ENCODE data around the gene RYR3. TPM values are rescaled to one million over a fixed set of nuclear protein-coding genes. Genes with fewer than 3 reads are reported as not detected.

The RYR3 gene
- total and polyA plus RNA-seq, 2 donors (not counting 1 experiment from before 2014, with no cell fraction given), result 0.17 TPM; not detected in 1

GRCh38 chr15:33492434-33493052 is 181.8 kb downstream of the RYR3 start:
- DNase-seq (ENCODE audit: low read depth in 2 of 2), result no peak
- no peaks in the 10 kb centered on the region for H3K36me3 ChIP-seq (ENCODE audit: control insufficient read depth, insufficient read depth, low read length)

GRCh38 chr15:33494306-33494705 is 183.5 kb downstream of the RYR3 start:
- no peaks in the 10 kb centered on the region for H3K79me2 ChIP-seq (ENCODE audit: control insufficient read depth, insufficient read depth, low read length)
- no peak overlapping the region for H2AFZ ChIP-seq (ENCODE audit: low read length)
- H4K20me1 ChIP-seq (ENCODE audit: control insufficient read depth, extremely low read depth, insufficient read depth, low read length), result no peaks in the 10 kb centered on the region
- no peaks in the 10 kb centered on the region for H3K27me3 ChIP-seq (ENCODE audit: control insufficient read depth, insufficient read depth, low read length)
- no peaks in the 10 kb centered on the region for H3K4me1 ChIP-seq (ENCODE audit: control insufficient read depth, extremely low read depth, insufficient read depth, low read length)
- no peak overlapping the region for H3K4me2 ChIP-seq (ENCODE audit: extremely low read depth, insufficient read depth, low read length)
- TF ChIP-seq CTCF (conservative IDR thresholded peaks at IDR 0.05 in 1 of 2, IDR thresholded peaks at IDR 0.05 in 1 of 2; ENCODE audit: low read depth in 1 of 2, low read length in 2 of 2) (no peak), EZH2 (IDR thresholded peaks at IDR 0.05; ENCODE audit: low read length, missing control alignments) (no peak)
- H3K4me3 ChIP-seq (replicated peaks in 1 of 4; ENCODE audit: control extremely low read depth in 1 of 4, insufficient read depth in 1 of 4, low read depth in 3 of 4, low read length in 4 of 4), result no peak overlapping the region
- DNase-seq (ENCODE audit: low read depth in 2 of 2), result no peak
- H3K27ac ChIP-seq (ENCODE audit: insufficient read depth, low read length), result no peak overlapping the region
- H3K9me3 ChIP-seq (ENCODE audit: control insufficient read depth, insufficient read depth, low read depth, low read length), result no peaks in the 10 kb centered on the region
- H3K9ac ChIP-seq (ENCODE audit: insufficient read depth, low read length), result no peak overlapping the region
- H3K36me3 ChIP-seq (ENCODE audit: control insufficient read depth, insufficient read depth, low read length), result no peaks in the 10 kb centered on the region

More at GRCh38 chr15:33492434-33493052, 181.8 kb downstream of the RYR3 start:
- no peaks in the 10 kb centered on the region for H3K9me3 ChIP-seq (ENCODE audit: control insufficient read depth, insufficient read depth, low read depth, low read length)
- no peak overlapping the region for H3K4me2 ChIP-seq (ENCODE audit: extremely low read depth, insufficient read depth, low read length)
- no peak overlapping the region for H2AFZ ChIP-seq (ENCODE audit: low read length)
- no peaks in the 10 kb centered on the region for H3K79me2 ChIP-seq (ENCODE audit: control insufficient read depth, insufficient read depth, low read length)
- H3K9ac ChIP-seq (ENCODE audit: insufficient read depth, low read length), result no peak overlapping the region
- H3K27ac ChIP-seq (ENCODE audit: insufficient read depth, low read length), result no peak overlapping the region
- H4K20me1 ChIP-seq (ENCODE audit: control insufficient read depth, extremely low read depth, insufficient read depth, low read length), result no peaks in the 10 kb centered on the region
- no peaks in the 10 kb centered on the region for H3K27me3 ChIP-seq (ENCODE audit: control insufficient read depth, insufficient read depth, low read length)
- H3K4me1 ChIP-seq (ENCODE audit: control insufficient read depth, extremely low read depth, insufficient read depth, low read length), result no peaks in the 10 kb centered on the region
- TF ChIP-seq EZH2 (IDR thresholded peaks at IDR 0.05; ENCODE audit: low read length, missing control alignments) (no peak), CTCF (conservative IDR thresholded peaks at IDR 0.05 in 1 of 2, IDR thresholded peaks at IDR 0.05 in 1 of 2; ENCODE audit: low read depth in 1 of 2, low read length in 2 of 2) (no peak)
- H3K4me3 ChIP-seq (replicated peaks in 1 of 4; ENCODE audit: control extremely low read depth in 1 of 4, insufficient read depth in 1 of 4, low read depth in 3 of 4, low read length in 4 of 4), result no peak overlapping the region

DNA sequence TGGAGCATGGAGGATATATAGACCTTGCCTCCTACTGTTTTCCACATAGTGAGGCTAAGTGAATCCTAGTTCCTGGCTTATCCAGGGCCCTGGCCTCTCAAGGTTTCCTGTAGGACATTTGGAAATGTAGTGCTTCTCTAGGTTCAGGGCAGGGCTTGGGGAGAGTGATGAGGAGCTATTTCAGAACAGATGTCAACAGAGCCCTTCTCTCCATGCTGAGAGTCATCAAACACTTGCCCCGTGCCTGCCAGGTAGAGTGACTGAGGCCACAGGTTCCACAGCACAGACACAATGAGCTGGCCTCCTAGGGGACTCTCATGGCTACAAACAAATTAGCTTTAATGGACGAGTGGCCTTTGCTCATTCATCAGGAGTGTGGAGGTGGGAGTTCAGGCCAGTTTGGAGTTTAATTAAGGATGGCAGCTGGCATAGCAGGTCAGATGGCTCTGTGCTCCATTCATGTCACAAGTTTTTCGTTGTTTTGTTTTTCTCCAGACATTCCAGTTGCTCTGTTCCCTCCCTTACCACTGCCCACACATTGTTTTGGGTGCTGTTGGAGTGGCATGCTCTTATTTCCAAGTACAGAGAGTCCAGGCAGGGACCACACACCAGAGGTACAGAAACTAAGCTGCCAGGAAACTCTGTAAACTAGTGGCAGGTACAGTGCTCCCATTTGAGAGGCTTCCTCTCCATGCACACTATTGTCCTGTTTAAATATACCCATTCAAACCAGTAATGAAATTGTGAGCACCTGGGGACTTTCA is 189.8 kb downstream of the RYR3 start:
- no peak for DNase-seq (ENCODE audit: low read depth in 2 of 2)
- Histone ChIP-seq H4K20me1 (ENCODE audit: control insufficient read depth, extremely low read depth, insufficient read depth, low read length) (no peaks in the 10 kb centered on the region), H3K9me3 (ENCODE audit: control insufficient read depth, insufficient read depth, low read depth, low read length) (no peaks in the 10 kb centered on the region), H3K4me3 (replicated peaks in 1 of 4; ENCODE audit: control extremely low read depth in 1 of 4, insufficient read depth in 1 of 4, low read depth in 3 of 4, low read length in 4 of 4) (no peak overlapping the region), H3K4me1 (ENCODE audit: control insufficient read depth, extremely low read depth, insufficient read depth, low read length) (no peaks in the 10 kb centered on the region), H3K79me2 (ENCODE audit: control insufficient read depth, insufficient read depth, low read length) (no peaks in the 10 kb centered on the region), H3K4me2 (ENCODE audit: extremely low read depth, insufficient read depth, low read length) (no peak overlapping the region), H2AFZ (ENCODE audit: low read length) (no peak overlapping the region), H3K36me3 (ENCODE audit: control insufficient read depth, insufficient read depth, low read length) (no peaks in the 10 kb centered on the region), H3K27ac (ENCODE audit: insufficient read depth, low read length) (no peak overlapping the region), H3K9ac (ENCODE audit: insufficient read depth, low read length) (no peak overlapping the region), H3K27me3 (ENCODE audit: control insufficient read depth, insufficient read depth, low read length) (no peaks in the 10 kb centered on the region)
- TF ChIP-seq CTCF (conservative IDR thresholded peaks at IDR 0.05 in 1 of 2, IDR thresholded peaks at IDR 0.05 in 1 of 2; ENCODE audit: low read depth in 1 of 2, low read length in 2 of 2) (no peak), EZH2 (IDR thresholded peaks at IDR 0.05; ENCODE audit: low read length, missing control alignments) (no peak)
